ENCODE data around the gene AKAP13.

GRCh38 chr15:85445361-85445760 is 65.0 kb downstream of the AKAP13 start:
- no peak for TF ChIP-seq SIN3A (conservative IDR thresholded peaks at IDR 0.05 in 1 of 2, IDR thresholded peaks at IDR 0.05 in 1 of 2; ENCODE audit: low read depth in 1 of 2, low read length in 2 of 2)
- TF ChIP-seq CTCF (IDR thresholded peaks at IDR 0.05; ENCODE audit: control extremely low read depth in 1 of 3, insufficient read depth in 1 of 3, low read depth in 1 of 3, low read length in 3 of 3), result no peak
- no peak for TF ChIP-seq CHD2 (IDR thresholded peaks at IDR 0.05; ENCODE audit: low read length)
- TF ChIP-seq EZH2 (IDR thresholded peaks at IDR 0.05; ENCODE audit: low read depth, low read length, severe bottlenecking), result no peak
- no peak for TF ChIP-seq ASH2L (IDR thresholded peaks at IDR 0.05; ENCODE audit: low read length)
- TF ChIP-seq RXRA (IDR thresholded peaks at IDR 0.05; ENCODE audit: insufficient read depth, low read depth, low read length), result no peak
- no peak for TF ChIP-seq NRF1 (IDR thresholded peaks at IDR 0.05; ENCODE audit: low read depth, low read length)
- TF ChIP-seq EP300 (IDR thresholded peaks at IDR 0.05; ENCODE audit: borderline replicate concordance in 1 of 2, low read depth in 2 of 2, low read length in 2 of 2), result no peak
- no peak for TF ChIP-seq TEAD4 (IDR thresholded peaks at IDR 0.05; ENCODE audit: low read depth, low read length)
- no peak for TF ChIP-seq RBBP5 (IDR thresholded peaks at IDR 0.05; ENCODE audit: borderline replicate concordance, low read depth, low read length)
- TF ChIP-seq, protein P1, sequence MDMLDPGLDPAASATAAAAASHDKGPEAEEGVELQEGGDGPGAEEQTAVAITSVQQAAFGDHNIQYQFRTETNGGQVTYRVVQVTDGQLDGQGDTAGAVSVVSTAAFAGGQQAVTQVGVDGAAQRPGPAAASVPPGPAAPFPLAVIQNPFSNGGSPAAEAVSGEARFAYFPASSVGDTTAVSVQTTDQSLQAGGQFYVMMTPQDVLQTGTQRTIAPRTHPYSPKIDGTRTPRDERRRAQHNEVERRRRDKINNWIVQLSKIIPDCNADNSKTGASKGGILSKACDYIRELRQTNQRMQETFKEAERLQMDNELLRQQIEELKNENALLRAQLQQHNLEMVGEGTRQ (IDR thresholded peaks at IDR 0.05; ENCODE audit: low read length), result no peak
- TF ChIP-seq POLR2A (IDR thresholded peaks at IDR 0.05; ENCODE audit: control extremely low read depth in 1 of 2, low read depth in 2 of 2, low read length in 2 of 2), result no peak
- no peak for TF ChIP-seq YY1 (IDR thresholded peaks at IDR 0.05; ENCODE audit: low read depth, low read length)
- TF ChIP-seq POLR2AphosphoS5 (IDR thresholded peaks at IDR 0.05; ENCODE audit: low read depth, low read length), result no peak

Data from H1 (cell line).